Skin epidermis (tissue), 12 donors: ENCODE results near the gene BACH2.
"Not testable (repeated sequence)": the region's sequence is repeated elsewhere in the genome, so short reads cannot be mapped to it uniquely, and the experiment has no call there.

Source experiments
- H3K27ac ChIP-seq, 21 experiments: fragments of 200-600 bp; sonication (generic) in 11 of 21; one replicate each; pipeline ENCODE4 v1.5.0; 2020; ENCODE audit warnings: mild to moderate bottlenecking in 3 of 21, inconsistent platforms in 2 of 21, moderate library complexity in 2 of 21
- H3K4me3 ChIP-seq, 7 experiments: fragments of 200-600 bp; sonication (generic) in 2 of 7; one replicate each; pipeline ENCODE4 v1.5.0; 2020; ENCODE audit warnings: inconsistent platforms in 2 of 7, mild to moderate bottlenecking in 2 of 7, moderate library complexity in 1 of 7

BACH2 gene

GRCh38 chr6:90170601-90171000 is 126.0 kb downstream of the BACH2 start:
- H3K4me3 ChIP-seq = no peak overlapping the region

GRCh38 chr6:90169374-90169773 is 127.3 kb downstream of the BACH2 start:
- Histone ChIP-seq H3K27ac (peak overlapping the region in 1 of 21 experiments; percentile 37), H3K4me3 (no peak overlapping the region)

More at GRCh38 chr6:90170601-90171000, 126.0 kb downstream of the BACH2 start:
- no peak overlapping the region for H3K27ac ChIP-seq

DNA sequence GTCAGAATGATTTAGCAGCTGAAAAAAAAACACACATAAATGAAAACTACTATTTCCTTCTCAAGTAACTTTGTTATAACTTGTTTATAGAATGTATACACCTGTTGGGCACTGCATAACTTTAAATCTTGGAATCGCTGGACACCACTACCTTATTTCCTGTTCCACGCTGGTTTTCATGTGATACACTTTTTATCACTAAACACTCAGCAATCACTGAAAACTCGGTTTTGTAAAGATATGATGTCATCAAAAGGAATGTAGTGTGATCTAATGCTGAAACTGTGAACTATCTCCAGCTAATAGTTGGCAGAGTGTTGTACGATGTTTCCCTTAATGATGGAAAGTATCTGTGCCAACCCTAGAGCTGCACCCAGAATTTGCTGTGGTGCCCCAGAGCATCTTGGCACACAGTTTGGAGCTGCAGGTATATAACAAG is 127.9 kb downstream of the BACH2 start:
- Histone ChIP-seq H3K4me3 (no peak overlapping the region), H3K27ac (no peak overlapping the region)

- peak overlapping the region in 1 of 21 experiments; percentile 55 for H3K27ac ChIP-seq
These were observed 128.9 kb downstream of the BACH2 start for GRCh38 chr6:90167514-90168379.

GRCh38 chr6:90166155-90166924 is 130.3 kb downstream of the BACH2 start:
- not testable (repeated sequence) for H3K4me3 ChIP-seq, H3K27ac ChIP-seq

More at GRCh38 chr6:90167514-90168379, 128.9 kb downstream of the BACH2 start:
- H3K4me3 ChIP-seq = no peak overlapping the region

DNA sequence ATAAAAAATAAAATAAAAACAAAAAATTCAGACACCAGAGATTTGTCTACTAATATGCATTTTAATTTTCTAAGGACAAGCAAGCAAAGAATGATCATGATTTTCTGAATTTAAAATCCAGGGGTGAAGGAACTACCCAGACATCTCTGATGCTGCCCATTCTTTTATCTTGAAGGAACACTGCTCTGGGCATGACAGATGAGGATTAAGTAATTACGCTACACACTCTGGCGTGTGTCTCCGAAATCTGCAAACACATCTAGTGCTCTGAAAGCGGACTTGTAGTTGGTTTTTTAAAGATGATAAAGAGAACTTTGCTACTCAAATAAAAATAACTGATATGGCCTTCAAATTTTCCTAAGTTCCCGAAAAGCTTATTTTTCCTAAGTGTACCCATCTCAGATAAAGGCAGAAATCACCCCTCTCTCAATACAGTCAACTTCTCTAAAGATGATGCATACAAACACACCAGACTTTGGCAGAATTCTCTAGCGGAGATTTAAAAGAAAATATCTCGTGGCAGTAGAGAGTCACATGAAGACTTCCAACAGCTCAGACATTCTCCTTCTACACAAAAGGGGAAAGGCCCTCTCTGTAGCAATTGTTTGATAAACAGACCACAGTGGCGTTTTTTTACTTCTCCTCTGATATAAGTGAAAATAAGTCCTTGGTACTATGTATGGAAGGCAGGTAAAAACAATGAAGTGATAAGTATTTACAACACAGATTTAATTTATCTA is 133.8 kb downstream of the BACH2 start:
- H3K27ac ChIP-seq = no peak overlapping the region
- H3K4me3 ChIP-seq = no peak overlapping the region

DNA sequence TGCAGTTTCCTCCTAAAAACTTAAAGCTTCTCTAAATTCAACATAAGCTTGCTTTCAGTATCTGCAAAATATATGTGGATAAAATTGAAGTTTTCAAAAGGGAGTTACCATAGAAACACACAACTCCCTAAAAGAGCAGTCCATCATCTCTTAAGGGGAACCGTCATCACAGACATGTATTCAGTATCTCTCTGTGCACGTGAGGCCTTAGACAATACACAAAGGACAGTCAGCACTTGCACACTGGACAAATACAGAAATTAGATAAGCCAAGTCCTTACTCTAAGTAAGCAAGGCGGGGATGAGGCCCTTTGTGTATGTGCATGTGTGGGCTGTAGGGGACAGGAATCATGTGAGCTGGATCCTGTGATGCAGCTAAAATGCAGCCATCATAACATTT is 136.6 kb downstream of the BACH2 start:
- H3K27ac ChIP-seq = no peak overlapping the region
- no peak overlapping the region for H3K4me3 ChIP-seq

DNA sequence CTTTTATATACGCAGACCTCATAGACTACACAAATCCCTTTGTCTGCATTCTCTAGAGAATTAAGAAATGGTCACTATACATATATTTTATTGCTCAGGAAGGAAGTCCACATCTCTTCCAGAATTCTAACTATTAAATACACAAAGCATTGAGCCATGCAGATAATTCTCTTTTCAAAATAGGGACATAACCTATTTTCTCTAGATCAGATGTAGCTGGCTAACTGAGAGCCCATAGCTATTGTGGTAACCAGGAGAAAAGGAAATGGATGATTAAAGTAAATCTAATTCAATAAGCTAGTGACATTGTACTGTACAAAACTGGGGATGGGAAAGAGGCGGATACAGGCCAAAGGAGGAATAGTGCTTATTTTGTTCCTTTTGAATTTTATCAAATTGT is 137.2 kb downstream of the BACH2 start:
- H3K27ac ChIP-seq = no peak overlapping the region
- H3K4me3 ChIP-seq = no peak overlapping the region

DNA sequence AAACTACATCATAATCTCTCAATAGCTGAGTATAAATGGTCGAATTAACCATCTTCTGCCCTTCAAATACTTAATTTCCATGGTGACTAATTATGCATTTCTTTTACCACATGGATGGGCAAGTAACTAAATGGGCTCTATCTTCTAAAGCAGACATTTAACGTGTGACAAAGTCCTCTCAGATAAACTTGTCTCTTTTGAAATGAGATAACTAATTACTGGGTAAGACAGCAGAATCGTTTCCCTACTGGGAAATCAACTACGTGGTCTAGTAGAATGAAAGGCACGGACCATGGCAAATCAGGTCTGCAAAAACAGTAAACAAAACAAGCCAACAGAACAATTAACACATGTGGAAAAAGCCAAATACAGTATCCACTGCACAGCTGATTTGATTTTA is 137.7 kb downstream of the BACH2 start:
- no peak overlapping the region for H3K4me3 ChIP-seq

DNA sequence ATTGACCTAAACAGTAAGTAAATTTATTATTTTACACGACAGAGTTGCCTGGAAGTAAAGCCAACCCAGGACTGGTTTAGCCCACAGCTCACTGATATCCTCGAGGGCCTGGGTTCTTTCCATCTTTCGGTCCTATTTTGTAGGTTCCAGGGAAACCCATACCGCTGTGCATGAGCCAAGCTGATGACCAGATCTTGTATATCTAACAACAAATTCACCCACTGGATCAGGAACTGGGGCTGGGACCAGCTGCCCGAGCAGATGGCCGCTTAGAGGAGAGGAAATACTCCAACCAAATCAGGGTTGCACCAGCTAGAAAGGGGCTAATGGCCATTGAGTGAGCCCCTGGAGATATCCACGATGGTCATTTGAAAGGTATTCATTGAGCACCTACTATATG is 139.2 kb downstream of the BACH2 start:
- Histone ChIP-seq H3K4me3 (no peak overlapping the region), H3K27ac (no peak overlapping the region)

More for the DNA sequence above, 137.7 kb downstream of the BACH2 start:
- no peak overlapping the region for H3K27ac ChIP-seq

DNA sequence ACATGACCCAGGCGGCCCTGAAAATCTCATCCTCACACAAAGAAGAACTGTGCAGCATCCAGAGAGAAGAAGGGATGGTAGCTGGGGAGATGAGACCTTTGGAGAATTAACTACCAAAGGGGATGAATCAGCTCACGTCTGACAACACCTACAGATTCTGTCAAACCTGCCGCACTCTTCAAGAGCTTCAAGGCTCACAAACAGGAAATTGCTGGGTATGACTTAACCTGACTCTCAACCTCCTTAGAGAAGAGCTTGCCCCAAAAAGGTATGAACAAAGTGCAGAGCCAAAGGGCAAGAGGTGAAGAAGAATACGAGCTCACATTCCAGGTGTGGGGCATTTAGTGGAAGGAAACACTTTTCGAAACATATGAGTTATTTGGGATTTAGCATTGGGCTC is 139.8 kb downstream of the BACH2 start:
- H3K4me3 ChIP-seq = no peak overlapping the region
- no peak overlapping the region for H3K27ac ChIP-seq

DNA sequence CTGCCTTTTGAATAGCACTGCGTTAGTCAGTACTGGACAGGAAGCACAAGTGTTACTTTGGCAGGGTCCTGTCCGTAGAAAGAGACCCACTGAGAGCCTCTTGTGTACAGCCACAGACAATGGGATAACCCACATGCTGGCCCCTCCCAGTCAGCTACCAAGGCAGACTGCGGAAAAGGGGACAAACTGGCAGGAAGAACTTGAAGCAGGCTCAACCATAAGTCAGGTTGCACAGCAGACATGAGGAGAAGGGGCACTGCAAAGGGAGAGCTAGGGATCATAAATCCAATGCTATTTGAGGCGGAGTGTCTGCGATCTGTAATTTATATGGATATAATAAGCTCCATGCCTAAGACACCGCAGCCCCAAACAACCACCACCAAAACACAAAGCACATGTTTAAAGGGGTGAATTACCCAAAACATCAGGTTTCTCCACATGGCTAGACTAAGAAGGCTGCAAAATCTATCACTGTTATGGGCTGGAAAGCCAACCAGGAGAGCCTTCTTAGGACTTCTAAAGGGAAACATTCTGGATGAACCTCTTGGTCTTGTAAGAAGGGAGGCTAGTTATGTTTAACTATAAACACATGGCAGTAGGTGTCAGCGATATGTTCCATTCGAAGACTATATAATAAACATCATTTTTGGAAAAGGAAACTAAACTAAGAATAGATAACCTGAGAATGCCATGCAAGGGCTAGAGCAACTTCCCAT is 141.7 kb downstream of the BACH2 start:
- no peak overlapping the region for H3K4me3 ChIP-seq
- no peak overlapping the region for H3K27ac ChIP-seq

GRCh38 chr6:90151576-90152422 is 144.8 kb downstream of the BACH2 start:
- Histone ChIP-seq H3K27ac (no peak overlapping the region), H3K4me3 (no peak overlapping the region)

- H3K4me3 ChIP-seq = no peak overlapping the region
- no peak overlapping the region for H3K27ac ChIP-seq
These were observed 147.4 kb downstream of the BACH2 start for GRCh38 chr6:90149280-90149679.

DNA sequence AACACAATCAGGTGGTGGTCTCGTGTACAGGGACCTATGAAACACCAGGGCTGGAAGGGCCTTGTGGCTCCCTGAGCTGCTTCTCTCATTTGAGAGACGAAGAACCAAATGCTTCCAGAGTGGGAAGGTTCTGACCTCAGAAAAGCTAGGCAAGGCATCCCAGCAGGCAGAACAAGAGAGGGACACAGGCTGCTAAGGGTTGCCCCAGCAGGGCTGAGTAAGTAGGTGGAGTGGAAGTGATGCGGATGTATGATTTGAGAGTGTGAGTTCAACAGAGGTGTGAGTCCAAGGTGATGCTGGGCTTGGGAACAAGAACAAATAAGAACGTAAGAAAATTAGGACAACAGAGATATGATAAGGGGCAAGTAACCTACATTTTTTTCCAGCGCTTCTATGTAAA is 147.8 kb downstream of the BACH2 start:
- no peak overlapping the region for H3K27ac ChIP-seq
- H3K4me3 ChIP-seq = no peak overlapping the region

DNA sequence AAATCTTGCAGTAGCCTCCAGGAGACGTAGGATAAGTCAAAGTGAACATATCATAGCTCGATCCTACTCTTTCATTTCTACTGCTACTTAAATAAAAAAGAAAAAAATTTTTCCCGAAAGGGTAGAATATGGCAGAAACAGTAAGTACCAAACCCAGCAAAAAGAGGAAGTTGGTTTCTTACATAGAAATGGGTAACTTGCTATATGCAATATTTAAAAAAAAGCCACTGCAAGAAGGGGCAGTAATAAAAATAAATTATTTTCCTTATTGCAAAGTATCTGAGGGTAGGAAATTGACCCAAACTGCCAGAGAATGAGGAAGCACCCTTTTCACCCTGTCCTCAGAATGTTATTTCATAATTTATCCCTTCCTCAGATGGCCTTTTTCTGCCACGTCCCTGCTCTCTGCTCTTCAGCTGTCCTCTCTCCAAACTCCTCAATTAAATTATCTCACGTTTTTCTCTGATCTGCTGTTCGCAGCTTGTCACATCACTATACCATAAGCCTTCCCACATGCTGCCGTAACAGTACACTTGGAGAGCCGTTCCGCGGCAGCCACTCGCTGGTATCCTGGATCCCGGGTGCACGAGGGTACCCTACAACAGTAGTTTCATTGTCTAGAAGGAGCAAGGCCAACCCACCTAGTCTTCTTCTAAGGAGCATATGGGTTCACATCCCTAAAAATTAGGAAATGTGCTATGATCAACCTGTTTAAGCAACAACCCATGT is 149.6 kb downstream of the BACH2 start:
- no peak overlapping the region for H3K27ac ChIP-seq
- H3K4me3 ChIP-seq = no peak overlapping the region

- no peak overlapping the region for H3K4me3 ChIP-seq
- no peak overlapping the region for H3K27ac ChIP-seq
These were observed 150.6 kb downstream of the BACH2 start for GRCh38 chr6:90146024-90146423.

- no peak overlapping the region for H3K27ac ChIP-seq
These were observed 151.6 kb downstream of the BACH2 start for GRCh38 chr6:90144928-90145555.

More at GRCh38 chr6:90144928-90145555, 151.6 kb downstream of the BACH2 start:
- no peak overlapping the region for H3K4me3 ChIP-seq
